Activated naive CD8-positive, alpha-beta T cell treated with anti-CD3 and anti-CD28 coated beads for 36 hours (primary cell): ENCODE measurements around the gene HPS6. TPM values are rescaled to one million over a fixed set of nuclear protein-coding genes. Genes with fewer than 3 reads are reported as not detected.

Source experiments
- DNase-seq: peaks from one replicate; pipeline ENCODE4 v3.0.0; 2021
- H3K27ac Mint-ChIP-seq: one replicate; pipeline ENCODE4 v1.8.0; 2022; ENCODE audit warnings: mild to moderate bottlenecking, moderate library complexity, mixed read lengths
- H3K27me3 Mint-ChIP-seq: one replicate; pipeline ENCODE4 v1.8.0; 2022; ENCODE audit warnings: mild to moderate bottlenecking, mixed read lengths
- H3K36me3 Mint-ChIP-seq: one replicate; pipeline ENCODE4 v1.8.0; 2021; ENCODE audit warnings: mild to moderate bottlenecking, mixed read lengths
- H3K4me1 Mint-ChIP-seq: one replicate; pipeline ENCODE4 v1.8.0; 2021; ENCODE audit warnings: mixed read lengths
- H3K4me3 Mint-ChIP-seq: one replicate; pipeline ENCODE4 v1.8.0; 2022; ENCODE audit warnings: mild to moderate bottlenecking, moderate library complexity, mixed read lengths
- H3K9me3 Mint-ChIP-seq: one replicate; pipeline ENCODE4 v1.8.0; 2022; ENCODE audit warnings: mixed read lengths
- total RNA-seq, 2 experiments: library from RNA; stranded (reverse); gene quantifications; one replicate each; pipeline ENCODE4 v1.2.3, GENCODE V29; 2021

Gene HPS6
- total RNA-seq, 2 experiments from 2014 or later = 21.2 to 21.3 TPM

DNA sequence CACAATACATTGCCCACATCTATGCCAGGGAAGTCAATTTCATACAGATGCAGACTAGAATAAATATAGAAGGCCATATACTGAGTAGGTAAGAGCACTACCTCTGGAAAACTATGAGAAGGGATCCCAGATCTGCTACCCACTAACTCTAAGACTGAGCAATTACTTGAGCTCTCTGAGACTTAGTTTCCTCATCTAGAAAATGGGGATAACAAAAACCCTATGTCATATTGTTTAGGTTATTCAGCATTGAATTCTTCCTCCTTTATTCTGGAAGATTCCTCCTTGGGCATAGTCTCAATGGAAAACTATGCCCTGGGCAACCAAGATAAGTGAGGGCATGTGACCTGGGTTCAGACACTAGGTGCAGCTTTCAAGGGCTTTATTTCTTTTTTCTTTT is 5.2 kb upstream of the HPS6 start:
- Mint-ChIP-seq H3K9me3 (no peaks in the 10 kb centered on the region), H3K36me3 (no peaks in the 10 kb centered on the region), H3K4me1 (peaks cover 12% of the 10 kb centered on the region), H3K4me3 (no peak overlapping the region), H3K27ac (no peak overlapping the region), H3K27me3 (no peaks in the 10 kb centered on the region)
- DNase-seq = no peak

DNA sequence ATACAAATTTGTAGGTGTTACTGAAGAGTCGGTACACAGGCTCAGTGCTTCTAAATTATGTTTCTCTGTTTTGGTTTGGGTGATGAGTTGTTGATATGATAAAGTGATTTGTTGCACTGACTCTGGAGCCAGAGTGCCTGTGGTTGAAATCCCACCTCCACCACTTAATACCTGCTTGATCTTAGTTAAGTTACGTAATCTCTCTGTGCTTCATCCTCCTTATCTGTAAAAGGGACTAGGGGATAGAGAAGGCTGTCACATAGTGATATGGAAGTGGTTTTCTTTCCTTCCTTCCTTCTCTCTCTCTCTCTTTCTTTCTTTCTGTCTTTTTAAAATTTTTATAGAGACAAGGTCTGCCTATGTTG is 664 bp upstream of the HPS6 start:
- Mint-ChIP-seq H3K9me3 (no peaks in the 10 kb centered on the region), H3K4me1 (peaks cover 21% of the 10 kb centered on the region), H3K27me3 (no peaks in the 10 kb centered on the region), H3K36me3 (peaks cover 6% of the 10 kb centered on the region), H3K4me3 (peak overlapping the region; percentile 82), H3K27ac (peak overlapping the region; percentile 92)
- DNase-seq = no peak

DNA sequence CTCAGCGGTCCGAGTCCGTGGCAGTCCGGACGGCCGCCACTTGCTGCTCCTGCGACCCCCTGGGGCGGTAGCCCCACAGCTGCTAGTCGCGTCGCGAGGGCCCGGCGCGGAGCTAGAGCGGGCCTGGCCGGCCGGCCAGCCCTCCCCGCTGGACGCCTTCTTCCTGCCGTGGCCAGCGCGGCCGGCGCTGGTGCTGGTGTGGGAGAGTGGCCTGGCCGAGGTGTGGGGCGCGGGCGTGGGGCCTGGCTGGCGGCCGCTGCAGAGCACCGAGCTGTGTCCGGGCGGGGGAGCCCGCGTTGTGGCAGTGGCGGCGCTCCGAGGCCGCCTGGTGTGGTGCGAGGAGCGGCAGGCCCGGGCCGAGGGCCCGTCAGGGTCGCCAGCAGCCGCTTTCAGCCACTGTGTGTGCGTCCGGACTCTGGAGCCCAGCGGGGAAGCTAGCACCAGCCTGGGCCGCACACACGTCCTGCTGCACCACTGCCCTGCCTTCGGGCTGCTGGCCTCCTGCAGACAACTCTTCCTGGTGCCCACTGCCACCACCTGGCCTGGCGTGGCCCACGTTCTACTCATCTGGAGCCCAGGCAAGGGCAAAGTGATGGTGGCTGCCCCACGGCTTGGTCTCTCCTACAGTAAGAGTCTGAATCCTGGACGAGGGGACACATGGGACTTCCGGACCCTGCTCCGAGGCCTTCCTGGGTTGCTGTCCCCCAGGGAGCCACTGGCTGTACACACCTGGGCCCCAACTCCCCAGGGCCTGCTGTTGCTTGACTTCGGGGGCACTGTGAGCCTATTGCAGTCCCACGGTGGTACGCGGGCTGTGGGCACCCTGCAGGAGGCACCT is 631 bp downstream of the HPS6 start:
- no peaks in the 10 kb centered on the region for H3K27me3 Mint-ChIP-seq
- H3K9me3 Mint-ChIP-seq = no peaks in the 10 kb centered on the region
- peak overlapping the region; percentile 84 for H3K27ac Mint-ChIP-seq
- peak overlapping the region; percentile 87 for H3K4me3 Mint-ChIP-seq
- peaks cover 6% of the 10 kb centered on the region for H3K36me3 Mint-ChIP-seq
- peaks cover 21% of the 10 kb centered on the region for H3K4me1 Mint-ChIP-seq
- peak; percentile 33 for DNase-seq

DNA sequence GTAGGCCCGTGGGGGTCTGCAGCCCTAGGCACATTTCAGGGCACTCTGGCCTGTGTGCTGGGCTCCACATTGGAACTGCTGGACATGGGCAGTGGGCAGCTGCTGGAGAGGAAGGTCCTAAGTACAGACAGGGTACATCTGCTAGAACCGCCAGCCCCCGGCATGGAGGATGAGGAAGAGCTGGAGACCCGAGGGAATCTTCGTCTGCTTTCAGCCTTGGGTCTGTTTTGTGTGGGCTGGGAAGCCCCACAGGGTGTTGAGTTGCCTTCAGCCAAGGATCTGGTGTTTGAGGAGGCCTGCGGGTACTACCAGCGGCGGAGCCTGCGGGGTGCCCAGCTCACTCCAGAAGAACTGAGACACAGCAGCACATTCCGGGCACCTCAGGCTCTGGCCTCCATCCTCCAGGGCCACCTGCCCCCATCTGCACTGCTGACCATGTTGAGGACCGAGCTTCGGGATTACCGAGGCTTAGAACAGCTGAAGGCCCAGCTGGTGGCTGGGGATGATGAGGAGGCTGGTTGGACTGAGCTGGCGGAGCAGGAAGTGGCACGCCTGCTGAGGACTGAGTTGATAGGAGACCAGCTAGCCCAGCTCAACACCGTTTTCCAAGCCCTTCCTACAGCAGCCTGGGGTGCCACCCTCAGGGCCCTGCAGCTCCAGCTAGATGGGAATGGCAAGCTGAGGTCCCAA is 1.4 kb downstream of the HPS6 start:
- Mint-ChIP-seq H3K36me3 (peaks cover 6% of the 10 kb centered on the region), H3K27me3 (no peaks in the 10 kb centered on the region), H3K4me3 (peak overlapping the region; percentile 87), H3K4me1 (peaks cover 21% of the 10 kb centered on the region), H3K9me3 (no peaks in the 10 kb centered on the region), H3K27ac (peak overlapping the region; percentile 84)
- DNase-seq = no peak

DNA sequence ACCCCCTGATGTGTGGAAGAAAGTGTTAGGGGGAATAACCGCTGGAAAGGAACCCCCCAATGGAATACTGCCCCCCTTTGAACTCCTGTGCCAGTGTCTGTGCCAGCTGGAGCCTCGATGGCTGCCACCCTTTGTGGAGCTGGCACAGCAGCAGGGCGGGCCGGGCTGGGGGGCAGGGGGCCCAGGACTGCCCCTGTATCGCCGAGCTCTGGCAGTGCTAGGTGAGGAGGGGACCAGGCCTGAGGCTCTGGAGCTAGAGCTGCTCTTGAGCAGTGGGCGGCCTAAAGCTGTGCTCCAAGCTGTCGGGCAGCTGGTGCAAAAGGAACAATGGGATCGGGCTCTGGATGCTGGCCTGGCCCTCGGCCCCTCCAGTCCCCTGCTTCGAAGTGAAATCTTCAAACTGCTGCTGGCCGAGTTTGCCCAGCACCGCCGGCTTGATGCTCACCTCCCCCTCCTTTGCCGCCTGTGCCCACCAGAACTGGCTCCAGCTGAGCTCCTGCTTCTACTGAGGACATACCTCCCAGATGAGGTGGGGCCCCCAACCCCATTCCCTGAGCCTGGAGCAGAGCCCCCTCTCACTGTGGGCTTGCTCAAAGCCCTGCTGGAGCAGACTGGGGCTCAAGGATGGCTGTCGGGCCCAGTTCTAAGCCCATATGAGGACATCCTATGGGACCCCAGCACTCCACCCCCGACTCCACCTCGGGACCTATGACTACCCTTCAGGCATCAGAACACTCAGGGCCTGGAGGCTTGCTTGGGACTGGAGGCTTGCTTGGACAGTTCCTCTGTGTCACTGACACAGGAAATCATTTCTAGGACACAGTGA is 2.2 kb downstream of the HPS6 start:
- Mint-ChIP-seq H3K9me3 (no peaks in the 10 kb centered on the region), H3K36me3 (peaks cover 6% of the 10 kb centered on the region), H3K27ac (peak overlapping the region; percentile 21), H3K27me3 (no peaks in the 10 kb centered on the region), H3K4me1 (peaks cover 23% of the 10 kb centered on the region), H3K4me3 (peak overlapping the region; percentile 48)
- DNase-seq = no peak

DNA sequence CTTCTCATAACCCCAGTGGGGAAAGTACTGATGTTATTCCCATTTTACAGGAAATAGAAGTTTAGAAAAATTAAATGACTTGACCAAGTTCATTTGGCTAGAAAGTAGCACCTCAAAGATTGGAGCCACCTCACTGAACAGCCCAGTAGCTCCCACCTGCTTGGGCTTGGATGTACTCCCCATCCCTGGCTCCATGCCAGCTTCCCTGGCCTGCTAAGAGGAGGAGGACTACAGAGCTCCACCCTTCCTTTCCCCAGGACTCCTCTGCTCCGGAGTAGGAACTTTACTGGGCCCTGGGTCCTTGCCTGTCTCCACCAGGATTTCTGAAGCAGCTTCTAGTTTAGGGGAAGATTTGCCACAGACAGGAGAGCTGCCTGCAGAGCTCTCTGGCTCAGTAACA is 3.1 kb downstream of the HPS6 start:
- no peak for DNase-seq
- no peak overlapping the region for H3K27ac Mint-ChIP-seq
- H3K4me3 Mint-ChIP-seq = no peak overlapping the region
- H3K27me3 Mint-ChIP-seq = no peaks in the 10 kb centered on the region
- H3K9me3 Mint-ChIP-seq = no peaks in the 10 kb centered on the region
- H3K36me3 Mint-ChIP-seq = peaks cover 6% of the 10 kb centered on the region
- H3K4me1 Mint-ChIP-seq = peaks cover 23% of the 10 kb centered on the region

DNA sequence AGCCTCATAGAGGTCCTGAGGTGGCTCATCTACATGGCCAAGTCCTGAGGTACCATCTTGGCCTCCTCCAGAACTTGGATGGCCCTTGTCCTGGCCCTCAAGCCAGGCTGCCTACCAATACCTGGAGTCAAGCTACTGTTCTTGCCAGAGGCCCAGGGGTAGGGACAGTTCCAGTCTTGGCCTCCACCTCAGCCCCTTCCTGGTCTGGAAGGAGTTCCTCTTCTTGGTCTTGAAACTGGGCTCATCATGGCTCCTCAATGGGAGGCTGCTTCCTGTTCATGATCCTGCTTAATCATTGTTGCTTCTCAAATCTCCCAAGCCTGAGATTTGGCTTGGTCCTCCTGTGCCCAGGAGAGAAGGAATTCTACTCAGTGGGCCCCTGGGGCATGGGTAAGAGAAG is 3.9 kb downstream of the HPS6 start:
- peak overlapping the region; percentile 60 for H3K27ac Mint-ChIP-seq
- H3K4me1 Mint-ChIP-seq = peaks cover 23% of the 10 kb centered on the region
- H3K4me3 Mint-ChIP-seq = no peak overlapping the region
- H3K9me3 Mint-ChIP-seq = no peaks in the 10 kb centered on the region
- no peak for DNase-seq
- H3K36me3 Mint-ChIP-seq = peaks cover 6% of the 10 kb centered on the region
- H3K27me3 Mint-ChIP-seq = no peaks in the 10 kb centered on the region

DNA sequence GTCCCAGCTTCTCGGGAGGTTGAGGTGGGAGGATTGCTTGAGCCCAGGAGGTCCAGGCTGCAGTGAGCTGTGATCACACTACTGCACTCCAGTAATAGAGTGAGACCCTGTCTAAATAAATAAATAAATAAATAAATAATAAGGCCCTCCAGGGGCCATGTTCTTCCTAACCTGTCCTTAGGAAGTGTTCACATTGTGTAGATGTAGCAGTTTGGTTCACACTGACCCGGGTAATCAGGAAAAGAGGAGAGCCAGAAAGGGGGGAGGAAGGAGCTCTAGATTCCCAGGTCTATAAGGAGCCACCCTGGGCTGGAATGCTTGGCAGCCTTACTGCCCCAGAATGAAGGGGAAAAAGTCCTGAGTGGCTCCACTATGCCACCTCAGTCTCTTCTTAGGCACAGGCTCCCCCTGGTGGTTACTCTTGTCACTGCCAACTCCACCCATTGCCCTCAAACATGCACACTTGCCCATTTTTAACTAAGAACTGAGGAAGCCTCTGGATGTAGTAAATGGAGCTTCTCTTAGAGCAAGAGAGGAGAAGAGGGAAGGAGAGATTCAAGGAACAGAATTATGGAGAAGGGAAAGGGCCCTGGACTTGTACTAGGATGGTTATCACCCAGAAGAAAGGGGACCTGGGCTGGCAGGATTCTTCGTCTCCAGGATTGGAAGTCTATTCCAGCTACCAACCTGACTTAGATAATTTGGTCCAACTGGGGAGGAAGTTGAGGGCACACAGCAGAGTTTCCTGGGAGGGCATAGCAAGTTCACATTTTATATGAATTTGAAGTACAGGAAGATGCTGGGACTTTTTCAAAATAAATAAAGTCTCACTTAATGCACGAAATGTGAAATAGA is 7.8 kb downstream of the HPS6 start:
- no peak overlapping the region for H3K4me3 Mint-ChIP-seq
- H3K27ac Mint-ChIP-seq = no peak overlapping the region
- no peaks in the 10 kb centered on the region for H3K9me3 Mint-ChIP-seq
- peaks cover 4% of the 10 kb centered on the region for H3K4me1 Mint-ChIP-seq
- H3K36me3 Mint-ChIP-seq = peaks cover 2% of the 10 kb centered on the region
- DNase-seq = peak; percentile 66
- no peaks in the 10 kb centered on the region for H3K27me3 Mint-ChIP-seq

DNA sequence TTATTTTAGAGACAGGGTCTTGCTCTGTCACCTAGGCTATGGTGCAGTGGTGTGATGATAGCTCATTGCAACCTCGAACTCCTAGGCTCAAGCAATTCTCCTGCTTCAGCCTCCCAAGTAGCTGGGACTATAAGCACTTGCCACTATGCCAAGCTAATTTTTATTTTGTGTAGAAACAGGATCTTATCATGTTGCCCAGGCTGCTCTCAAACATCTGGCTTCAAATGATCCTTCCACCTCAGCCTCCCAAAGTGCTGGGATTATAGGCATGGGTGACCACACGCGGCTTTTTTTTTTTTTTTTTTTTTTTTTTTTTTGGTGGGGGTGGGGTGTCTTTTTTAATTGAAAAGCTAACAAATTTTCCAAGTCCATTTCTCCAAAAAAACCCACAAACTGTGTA is 18.4 kb downstream of the HPS6 start:
- H3K9me3 Mint-ChIP-seq = no peaks in the 10 kb centered on the region
- H3K27me3 Mint-ChIP-seq = no peaks in the 10 kb centered on the region
- no peaks in the 10 kb centered on the region for H3K36me3 Mint-ChIP-seq
- no peak for DNase-seq
- H3K27ac Mint-ChIP-seq = no peak overlapping the region
- no peaks in the 10 kb centered on the region for H3K4me1 Mint-ChIP-seq
- H3K4me3 Mint-ChIP-seq = no peak overlapping the region

DNA sequence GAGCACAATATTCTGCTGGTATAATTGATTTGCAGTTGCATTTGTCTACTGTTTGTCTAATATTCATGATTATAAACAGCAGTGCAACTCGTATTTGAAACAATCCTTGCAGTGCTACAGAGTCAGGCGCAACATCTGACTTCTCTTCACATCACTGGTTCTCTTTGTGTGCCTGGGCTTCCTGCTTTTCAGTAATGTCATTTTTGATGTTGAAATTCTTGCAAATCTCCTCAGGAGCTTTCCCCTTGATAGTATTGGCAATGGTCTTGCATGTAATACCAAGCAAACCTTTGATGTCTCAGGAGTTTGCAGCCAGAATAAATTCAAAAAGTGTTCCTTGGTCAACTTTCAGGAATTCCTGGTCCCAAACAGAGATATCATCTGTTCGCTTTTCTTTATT is 20.2 kb downstream of the HPS6 start:
- Mint-ChIP-seq H3K4me1 (no peaks in the 10 kb centered on the region), H3K27ac (no peak overlapping the region), H3K4me3 (no peak overlapping the region), H3K27me3 (no peaks in the 10 kb centered on the region), H3K36me3 (no peaks in the 10 kb centered on the region), H3K9me3 (no peaks in the 10 kb centered on the region)
- no peak for DNase-seq

DNA sequence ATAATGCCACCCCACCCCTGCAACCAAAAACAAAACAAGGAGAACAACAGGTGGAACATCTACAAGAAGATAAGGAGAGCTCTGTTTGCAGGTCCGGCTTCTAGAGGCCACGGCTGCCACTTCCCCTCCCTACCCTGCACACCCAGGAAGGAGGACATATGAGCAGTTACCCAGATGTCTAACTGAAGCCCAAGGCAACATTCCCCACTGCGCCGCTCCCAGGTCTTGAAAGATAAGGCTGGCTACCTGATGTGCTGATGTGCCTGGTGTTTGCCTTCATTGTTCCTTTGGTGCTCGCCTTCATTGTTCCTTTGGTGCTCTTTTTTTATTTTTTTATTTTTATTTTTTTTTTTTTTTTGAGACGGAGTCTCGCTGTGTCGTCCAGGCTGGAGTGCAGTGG is 21.0 kb downstream of the HPS6 start:
- no peaks in the 10 kb centered on the region for H3K36me3 Mint-ChIP-seq
- no peak overlapping the region for H3K27ac Mint-ChIP-seq
- H3K4me1 Mint-ChIP-seq = no peaks in the 10 kb centered on the region
- DNase-seq = no peak
- H3K27me3 Mint-ChIP-seq = no peaks in the 10 kb centered on the region
- H3K9me3 Mint-ChIP-seq = no peaks in the 10 kb centered on the region
- no peak overlapping the region for H3K4me3 Mint-ChIP-seq

DNA sequence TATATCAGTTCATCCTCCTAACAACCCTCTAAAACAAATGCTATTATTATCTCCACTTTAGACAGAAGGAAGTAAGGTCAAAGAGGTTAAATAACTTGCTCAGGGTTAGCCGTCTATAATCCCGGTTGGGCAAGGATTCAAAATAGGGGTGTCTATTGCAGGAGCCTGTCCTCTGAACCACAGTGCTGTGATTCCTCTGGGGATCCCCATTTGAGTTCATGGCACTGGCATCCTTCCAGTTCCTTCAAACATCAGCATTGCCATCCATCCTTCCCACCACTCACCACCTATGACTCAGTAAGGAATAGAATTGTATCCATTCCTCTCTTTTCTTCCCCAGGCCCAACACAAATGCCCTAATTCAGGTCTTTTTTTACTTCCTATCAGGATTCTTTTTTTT is 25.6 kb downstream of the HPS6 start:
- no peak for DNase-seq
- Mint-ChIP-seq H3K27ac (no peak overlapping the region), H3K27me3 (no peaks in the 10 kb centered on the region), H3K36me3 (peaks cover 2% of the 10 kb centered on the region), H3K4me1 (no peaks in the 10 kb centered on the region), H3K4me3 (no peak overlapping the region), H3K9me3 (no peaks in the 10 kb centered on the region)

DNA sequence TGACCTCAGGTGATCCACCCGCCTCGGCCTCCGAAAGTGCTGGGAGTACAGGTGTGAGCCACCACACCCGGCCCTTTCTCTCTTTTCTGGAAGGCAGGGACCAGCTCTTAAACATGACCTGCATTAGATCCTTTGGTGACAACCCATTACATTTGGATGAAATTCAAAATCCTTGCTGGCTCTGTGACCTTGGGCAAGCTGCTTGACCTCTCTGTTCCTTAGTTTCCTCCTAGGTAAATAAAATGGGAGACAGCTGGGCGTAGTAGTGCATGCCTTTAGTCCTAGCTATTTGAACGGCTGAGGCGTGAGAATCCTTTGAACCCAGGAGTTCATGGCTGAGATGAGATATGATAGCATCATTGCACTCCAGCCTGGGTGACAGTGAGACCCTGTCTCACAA is 31.3 kb downstream of the HPS6 start:
- no peak for DNase-seq
- H3K27ac Mint-ChIP-seq = no peak overlapping the region
- H3K36me3 Mint-ChIP-seq = peaks cover 6% of the 10 kb centered on the region
- H3K27me3 Mint-ChIP-seq = no peaks in the 10 kb centered on the region
- no peaks in the 10 kb centered on the region for H3K9me3 Mint-ChIP-seq
- no peaks in the 10 kb centered on the region for H3K4me1 Mint-ChIP-seq
- no peak overlapping the region for H3K4me3 Mint-ChIP-seq

DNA sequence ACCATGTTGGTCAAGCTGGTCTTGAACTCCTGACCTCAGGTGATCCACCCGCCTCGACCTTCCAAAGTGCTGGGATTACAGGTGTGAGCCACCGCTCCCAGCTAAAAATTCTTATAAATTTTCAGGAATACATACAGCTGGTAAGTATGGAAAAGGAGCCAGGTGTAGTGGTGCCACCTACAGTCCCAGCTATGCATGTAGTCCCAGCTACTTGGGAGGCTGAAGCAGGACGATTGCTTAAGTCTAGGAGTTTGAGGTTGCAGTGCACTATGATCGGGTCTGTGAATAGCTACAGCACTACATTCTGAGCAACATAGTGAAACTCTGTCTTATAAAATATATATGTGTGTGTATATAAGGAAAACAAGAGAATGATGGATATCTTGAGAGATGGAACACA is 36.0 kb downstream of the HPS6 start:
- no peaks in the 10 kb centered on the region for H3K9me3 Mint-ChIP-seq
- no peak overlapping the region for H3K27ac Mint-ChIP-seq
- no peak overlapping the region for H3K4me3 Mint-ChIP-seq
- H3K36me3 Mint-ChIP-seq = peaks cover 7% of the 10 kb centered on the region
- DNase-seq = no peak
- H3K4me1 Mint-ChIP-seq = peaks cover 10% of the 10 kb centered on the region
- H3K27me3 Mint-ChIP-seq = no peaks in the 10 kb centered on the region
